Skeletal muscle satellite cell (primary cell): ENCODE results near the gene WIF1.

Experiments used
- H3K27me3 ChIP-seq: 2 replicates; pipeline ENCODE4 v1.7.0; 2013; ENCODE audit warnings: low read length; ENCODE audit not compliant: control insufficient read depth, insufficient read depth
- H3K36me3 ChIP-seq: 2 replicates; pipeline ENCODE4 v1.7.0; 2013; ENCODE audit warnings: mild to moderate bottlenecking, control low read depth, low read length; ENCODE audit not compliant: insufficient read depth
- H3K4me1 ChIP-seq: 2 replicates; pipeline ENCODE4 v1.7.0; 2013; ENCODE audit warnings: low read length; ENCODE audit not compliant: control insufficient read depth, insufficient read depth
- H3K4me2 ChIP-seq: 2 replicates; pipeline ENCODE4 v1.7.0; 2013; ENCODE audit warnings: mild to moderate bottlenecking, low read length
- H3K4me3 ChIP-seq: 2 replicates; pipeline ENCODE4 v1.7.0; 2013; ENCODE audit warnings: low read length
- H3K9ac ChIP-seq: 2 replicates; pipeline ENCODE4 v1.7.0; 2013; ENCODE audit warnings: mild to moderate bottlenecking, low read depth, low read length, moderate library complexity
- H3K9me3 ChIP-seq: replicated peaks from 2 replicates; pipeline ENCODE4 v1.7.0; 2013; ENCODE audit warnings: mild to moderate bottlenecking, control low read depth, low read length

Gene WIF1

DNA sequence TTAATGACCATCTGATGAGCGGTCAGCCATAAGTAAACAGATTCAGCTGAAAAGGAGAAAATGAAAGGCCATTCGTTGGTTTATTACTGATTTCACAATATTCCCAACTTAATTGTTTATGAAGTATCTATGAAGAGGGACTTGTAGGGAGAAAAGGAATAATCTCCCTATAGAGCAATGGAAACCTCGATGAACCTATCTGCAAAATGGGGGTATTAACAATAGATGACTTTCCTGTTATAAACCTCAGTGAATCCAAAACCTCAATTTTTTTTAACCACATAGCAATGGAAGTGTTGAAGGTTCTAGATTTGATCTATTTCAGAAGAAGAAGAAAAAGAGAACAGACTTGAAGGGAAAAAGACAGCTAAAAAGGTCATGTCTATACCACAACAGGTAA is 2.0 kb downstream of the WIF1 start:
- H3K9ac ChIP-seq = no peak overlapping the region
- H3K4me1 ChIP-seq = peaks cover 7% of the 10 kb centered on the region
- H3K36me3 ChIP-seq = no peaks in the 10 kb centered on the region
- no peaks in the 10 kb centered on the region for H3K9me3 ChIP-seq
- no peak overlapping the region for H3K4me3 ChIP-seq
- no peak overlapping the region for H3K4me2 ChIP-seq
- H3K27me3 ChIP-seq = peaks cover 61% of the 10 kb centered on the region

DNA sequence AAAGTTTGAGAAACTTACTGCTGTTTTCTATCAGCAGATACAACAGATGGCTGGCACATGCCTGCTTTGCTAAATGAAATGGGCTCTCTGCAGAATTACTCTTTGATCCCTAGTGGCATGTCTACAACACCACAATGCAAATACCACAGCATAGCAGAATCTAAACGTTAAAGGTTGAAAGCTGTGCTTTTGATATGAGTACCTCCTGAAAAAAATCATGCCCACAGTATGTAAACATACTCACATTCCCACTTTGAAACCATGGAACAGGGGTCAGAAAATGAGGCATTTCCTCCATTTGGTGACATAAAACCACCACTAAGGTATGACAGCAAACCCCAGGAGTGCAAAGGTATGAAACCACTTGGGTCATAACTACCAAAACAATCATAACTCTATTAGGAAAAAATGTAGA is 7.5 kb downstream of the WIF1 start:
- Histone ChIP-seq H3K4me2 (no peak overlapping the region), H3K9ac (no peak overlapping the region), H3K4me1 (no peaks in the 10 kb centered on the region), H3K27me3 (peaks cover 62% of the 10 kb centered on the region), H3K4me3 (no peak overlapping the region), H3K36me3 (no peaks in the 10 kb centered on the region), H3K9me3 (no peaks in the 10 kb centered on the region)

DNA sequence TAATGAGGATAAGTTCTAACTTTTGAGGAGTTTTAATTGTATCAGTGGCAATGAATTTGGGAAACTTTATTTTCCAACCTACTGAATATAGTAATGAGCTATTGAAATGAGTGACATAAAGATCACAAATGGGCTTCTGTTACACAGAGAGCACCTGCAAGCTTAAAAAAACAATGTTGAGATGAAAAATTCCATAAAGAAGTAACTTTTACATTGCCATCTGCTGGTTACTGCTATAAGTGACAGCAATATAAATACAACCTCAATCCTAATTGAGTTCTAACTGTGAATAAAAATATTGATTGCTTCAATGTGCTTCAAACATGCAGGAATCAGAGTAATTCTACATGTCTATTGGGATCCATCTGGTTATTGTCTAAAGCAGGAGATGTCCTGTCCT is 14.2 kb downstream of the WIF1 start:
- no peak overlapping the region for H3K4me2 ChIP-seq
- H3K4me1 ChIP-seq = no peaks in the 10 kb centered on the region
- peaks cover 27% of the 10 kb centered on the region for H3K27me3 ChIP-seq
- no peak overlapping the region for H3K4me3 ChIP-seq
- H3K9ac ChIP-seq = no peak overlapping the region
- H3K9me3 ChIP-seq = no peaks in the 10 kb centered on the region
- no peaks in the 10 kb centered on the region for H3K36me3 ChIP-seq

DNA sequence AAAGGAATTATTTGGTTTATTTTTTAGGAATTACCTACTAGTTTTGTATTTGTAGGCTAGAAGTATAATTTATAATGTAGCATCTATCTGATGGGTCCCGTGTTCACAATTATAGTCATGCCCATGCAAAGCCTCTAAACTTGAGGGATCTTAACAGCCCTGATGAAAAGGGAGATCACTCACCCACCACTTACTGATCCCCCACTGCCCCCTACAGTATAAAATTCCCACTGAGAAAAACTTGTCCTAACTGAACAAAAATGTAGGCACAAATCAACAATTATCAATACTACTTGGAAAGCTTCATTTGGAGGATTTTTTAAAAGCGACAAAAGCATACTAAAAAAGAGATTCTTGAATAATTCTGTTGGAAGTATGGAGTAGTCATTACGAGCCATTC is 21.0 kb downstream of the WIF1 start:
- no peak overlapping the region for H3K4me2 ChIP-seq
- peaks cover 5% of the 10 kb centered on the region for H3K4me1 ChIP-seq
- no peak overlapping the region for H3K9ac ChIP-seq
- no peaks in the 10 kb centered on the region for H3K36me3 ChIP-seq
- H3K27me3 ChIP-seq = peaks cover 16% of the 10 kb centered on the region
- no peaks in the 10 kb centered on the region for H3K9me3 ChIP-seq
- H3K4me3 ChIP-seq = no peak overlapping the region

DNA sequence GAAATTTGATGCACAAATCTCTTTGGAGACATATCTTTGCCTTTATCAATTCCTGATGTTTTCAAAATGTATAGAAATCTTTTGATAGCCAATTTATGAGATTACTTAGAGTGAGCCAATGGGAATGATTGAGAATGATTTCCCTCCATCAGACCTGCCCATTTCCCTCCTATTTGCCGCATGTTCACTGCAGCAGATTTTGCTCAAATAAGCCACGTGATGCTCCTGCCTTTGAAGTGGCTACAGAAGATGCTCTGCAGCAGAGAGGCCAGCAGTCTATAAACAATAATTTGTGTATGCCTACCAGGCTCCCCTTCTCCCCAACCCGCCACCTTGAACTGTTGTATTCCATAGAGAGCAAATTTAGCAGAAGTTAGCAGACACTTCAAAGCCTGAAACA is 21.9 kb downstream of the WIF1 start:
- H3K9me3 ChIP-seq = no peaks in the 10 kb centered on the region
- H3K36me3 ChIP-seq = no peaks in the 10 kb centered on the region
- H3K4me3 ChIP-seq = no peak overlapping the region
- no peak overlapping the region for H3K9ac ChIP-seq
- peaks cover 16% of the 10 kb centered on the region for H3K27me3 ChIP-seq
- peaks cover 5% of the 10 kb centered on the region for H3K4me1 ChIP-seq
- H3K4me2 ChIP-seq = no peak overlapping the region

DNA sequence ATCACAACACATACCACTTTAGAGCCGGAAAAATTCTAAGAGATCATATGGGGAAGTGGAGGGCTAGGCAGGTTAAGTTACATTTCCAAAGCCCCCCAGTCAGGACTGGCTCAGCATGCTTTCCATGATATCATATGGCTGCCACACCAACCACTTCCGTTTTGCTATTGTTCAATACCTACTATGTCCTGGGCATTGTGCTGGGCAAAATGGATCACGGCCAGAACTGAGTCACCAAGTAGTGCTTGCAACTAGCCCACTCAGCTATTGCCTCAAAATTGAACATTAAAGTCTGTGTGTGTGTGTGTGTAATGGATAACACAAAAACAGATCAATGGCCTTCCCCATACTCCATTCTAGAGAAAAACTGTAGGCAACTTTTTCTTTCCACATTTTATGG is 22.7 kb downstream of the WIF1 start:
- peaks cover 16% of the 10 kb centered on the region for H3K27me3 ChIP-seq
- peaks cover 6% of the 10 kb centered on the region for H3K4me1 ChIP-seq

DNA sequence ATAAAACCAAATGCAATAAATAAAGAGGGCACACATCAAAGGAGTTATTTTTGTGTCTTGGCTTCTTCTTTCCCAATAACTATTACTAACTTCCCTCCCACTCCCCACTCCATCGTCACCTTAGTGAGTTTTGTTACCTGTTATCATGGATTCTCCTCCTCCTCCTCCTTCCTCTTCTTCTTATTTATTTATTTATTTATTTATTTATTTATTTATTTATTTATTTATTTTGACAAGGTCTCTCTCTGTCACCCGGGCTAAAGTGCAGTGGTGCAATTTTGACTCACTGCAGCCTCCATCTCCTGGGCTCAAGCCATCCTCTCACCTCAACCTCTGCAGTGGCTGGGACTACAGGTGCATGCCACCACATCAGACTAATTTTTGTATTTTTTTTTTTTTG is 26.4 kb downstream of the WIF1 start:
- peaks cover 11% of the 10 kb centered on the region for H3K4me1 ChIP-seq
- no peak overlapping the region for H3K4me2 ChIP-seq
- H3K9ac ChIP-seq = no peak overlapping the region
- no peaks in the 10 kb centered on the region for H3K9me3 ChIP-seq
- peaks cover 21% of the 10 kb centered on the region for H3K27me3 ChIP-seq
- no peaks in the 10 kb centered on the region for H3K36me3 ChIP-seq
- H3K4me3 ChIP-seq = no peak overlapping the region

More for the DNA sequence above, 22.7 kb downstream of the WIF1 start:
- no peaks in the 10 kb centered on the region for H3K36me3 ChIP-seq
- no peaks in the 10 kb centered on the region for H3K9me3 ChIP-seq
- no peak overlapping the region for H3K4me2 ChIP-seq
- no peak overlapping the region for H3K4me3 ChIP-seq
- no peak overlapping the region for H3K9ac ChIP-seq

DNA sequence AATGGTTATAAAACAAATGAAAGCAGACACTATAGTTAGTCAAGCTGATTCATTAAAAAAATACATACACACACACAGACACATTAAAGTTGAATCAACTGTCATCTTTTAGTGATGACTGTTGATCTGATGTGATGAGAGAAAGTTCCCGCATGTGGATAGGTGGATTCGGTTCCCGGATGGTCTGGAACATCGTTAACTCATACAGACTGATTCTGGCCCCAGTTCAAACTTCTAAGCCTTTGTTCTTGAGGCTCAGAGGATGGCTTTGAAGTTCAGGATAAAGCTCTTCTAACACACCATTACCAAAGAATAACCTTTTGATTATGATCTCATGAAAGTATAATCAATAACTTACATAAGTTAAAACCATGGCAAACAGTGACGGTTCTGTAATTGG is 27.5 kb downstream of the WIF1 start:
- Histone ChIP-seq H3K4me3 (no peak overlapping the region), H3K4me1 (peaks cover 10% of the 10 kb centered on the region), H3K4me2 (no peak overlapping the region), H3K9me3 (no peaks in the 10 kb centered on the region), H3K36me3 (no peaks in the 10 kb centered on the region), H3K9ac (no peak overlapping the region), H3K27me3 (peaks cover 32% of the 10 kb centered on the region)

DNA sequence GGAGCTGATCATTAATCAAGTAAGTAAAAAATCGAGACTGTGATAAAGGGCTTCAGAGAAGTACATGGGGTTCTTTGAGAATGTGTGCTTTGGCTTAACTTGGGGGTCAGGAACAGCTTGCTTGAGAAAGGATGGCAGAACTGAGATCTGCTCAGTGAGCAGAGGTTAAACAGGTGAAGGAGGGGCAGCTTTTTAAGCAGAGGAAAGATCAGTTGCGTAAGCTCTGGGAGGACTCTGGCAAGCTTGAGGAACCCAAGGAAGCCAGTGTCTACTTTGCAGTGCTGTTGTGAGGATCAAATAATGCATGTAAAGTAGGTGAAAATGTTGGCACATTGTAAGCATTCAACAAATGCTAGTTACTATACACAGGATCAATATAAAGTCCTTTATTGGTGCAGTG is 30.6 kb downstream of the WIF1 start:
- Histone ChIP-seq H3K27me3 (peaks cover 43% of the 10 kb centered on the region), H3K36me3 (no peaks in the 10 kb centered on the region), H3K4me1 (peaks cover 6% of the 10 kb centered on the region), H3K9me3 (no peaks in the 10 kb centered on the region), H3K4me2 (no peak overlapping the region), H3K9ac (no peak overlapping the region), H3K4me3 (no peak overlapping the region)

DNA sequence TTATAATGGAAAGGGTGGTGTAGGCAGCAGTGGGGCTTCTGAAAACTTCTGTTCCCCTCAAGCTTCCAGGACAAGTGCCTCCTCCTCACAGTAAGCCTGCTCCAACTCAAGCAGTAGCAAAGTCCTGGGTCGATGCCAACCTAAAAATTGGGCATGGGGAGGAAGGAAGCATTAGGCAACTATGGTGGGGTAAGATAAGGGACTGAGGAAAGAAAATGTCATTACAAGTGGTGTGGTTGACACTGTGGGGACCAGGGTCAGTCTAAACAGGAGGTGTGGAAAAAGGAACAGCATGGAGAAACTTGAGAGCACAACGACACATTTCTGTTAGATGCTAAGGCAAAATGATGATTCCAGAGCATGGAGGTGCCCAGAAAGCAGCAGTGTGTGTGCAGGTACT is 34.9 kb downstream of the WIF1 start:
- Histone ChIP-seq H3K36me3 (no peaks in the 10 kb centered on the region), H3K27me3 (peaks cover 83% of the 10 kb centered on the region), H3K9me3 (no peaks in the 10 kb centered on the region), H3K4me1 (no peaks in the 10 kb centered on the region), H3K4me3 (no peak overlapping the region), H3K9ac (no peak overlapping the region), H3K4me2 (no peak overlapping the region)

DNA sequence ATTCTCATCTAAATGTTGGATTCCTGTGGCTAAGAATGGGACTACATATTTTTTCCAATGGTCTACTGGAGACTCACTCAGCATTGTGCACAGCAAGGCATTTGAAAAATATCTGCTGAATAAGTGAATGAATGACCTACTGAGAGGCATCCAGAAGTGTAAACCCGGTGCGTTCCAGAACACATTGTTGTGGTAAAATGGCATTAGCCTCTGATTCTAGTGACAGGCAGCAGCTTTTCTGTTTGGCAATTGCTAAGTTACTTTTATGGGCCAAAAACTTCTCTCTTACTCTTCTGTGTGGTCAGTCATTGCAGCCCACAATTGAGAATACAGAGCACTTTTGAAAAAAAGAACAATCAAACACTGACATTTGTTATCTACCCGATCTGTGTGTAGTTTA is 36.5 kb downstream of the WIF1 start:
- Histone ChIP-seq H3K4me3 (no peak overlapping the region), H3K9me3 (no peaks in the 10 kb centered on the region), H3K27me3 (peaks cover 85% of the 10 kb centered on the region), H3K36me3 (no peaks in the 10 kb centered on the region), H3K9ac (no peak overlapping the region), H3K4me2 (no peak overlapping the region), H3K4me1 (no peaks in the 10 kb centered on the region)

DNA sequence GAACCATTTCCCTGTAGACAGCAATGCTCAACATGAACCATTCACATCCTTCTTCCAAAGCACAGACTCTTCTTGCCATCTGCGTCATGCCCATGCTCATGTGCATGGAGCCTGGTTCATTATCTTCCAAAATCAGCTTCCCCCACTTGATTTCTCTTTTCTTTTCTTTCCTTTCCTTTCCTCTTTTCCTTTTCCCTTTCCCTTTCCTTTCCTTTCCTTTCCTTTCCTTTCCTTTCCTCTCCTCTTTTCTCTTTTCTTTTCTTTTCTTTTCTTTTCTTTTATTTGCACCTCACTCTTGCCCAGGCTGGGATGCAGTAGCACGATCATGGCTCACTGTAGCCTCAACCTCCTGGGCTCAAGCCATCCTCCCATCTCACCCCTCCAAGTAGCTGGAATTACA is 37.5 kb downstream of the WIF1 start:
- Histone ChIP-seq H3K4me1 (no peaks in the 10 kb centered on the region), H3K4me3 (no peak overlapping the region), H3K9ac (no peak overlapping the region), H3K27me3 (peaks cover 82% of the 10 kb centered on the region), H3K36me3 (no peaks in the 10 kb centered on the region), H3K4me2 (no peak overlapping the region), H3K9me3 (no peaks in the 10 kb centered on the region)
